Measurements from ENCODE around the gene HERC2. TPM values are rescaled to one million over a fixed set of nuclear protein-coding genes. Genes with fewer than 3 reads are reported as not detected.
"Not testable (repeated sequence)": the region's sequence is repeated elsewhere in the genome, so short reads cannot be mapped to it uniquely, and the experiment has no call there.

The HERC2 gene
- total and polyA plus RNA-seq, 2 donors (not counting 3 experiments of a cell fraction or from before 2014, with no cell fraction given) = 46.1 to 83.9 TPM

DNA sequence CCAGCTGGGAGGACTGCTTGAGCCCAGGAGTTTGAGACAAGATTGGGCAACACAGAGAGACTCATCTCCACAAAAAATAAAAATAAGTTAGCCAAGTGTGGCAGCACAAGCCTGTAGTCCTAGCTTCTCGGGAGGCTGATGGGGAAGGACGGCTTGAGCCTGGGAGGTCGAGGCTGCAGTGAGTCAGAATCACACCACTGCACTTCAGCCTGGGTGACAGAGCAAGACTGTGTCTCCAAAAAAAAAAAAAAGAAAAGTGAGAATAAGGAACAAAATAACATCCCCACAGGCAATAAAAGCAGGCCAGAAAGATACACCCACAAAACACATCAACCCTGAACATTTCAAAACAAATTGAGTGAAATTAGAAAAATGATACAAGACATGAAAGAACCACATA lies 174.2 kb downstream of the HERC2 start:
- CTCF ChIA-PET = interaction anchor here (0.9 kb wide), 1 partner anchor 22 kb away, joined by 4 read pairs; no protein-coding TSS in a partner anchor
- no TSS peak for BruUV-seq (replicated peaks)

DNA sequence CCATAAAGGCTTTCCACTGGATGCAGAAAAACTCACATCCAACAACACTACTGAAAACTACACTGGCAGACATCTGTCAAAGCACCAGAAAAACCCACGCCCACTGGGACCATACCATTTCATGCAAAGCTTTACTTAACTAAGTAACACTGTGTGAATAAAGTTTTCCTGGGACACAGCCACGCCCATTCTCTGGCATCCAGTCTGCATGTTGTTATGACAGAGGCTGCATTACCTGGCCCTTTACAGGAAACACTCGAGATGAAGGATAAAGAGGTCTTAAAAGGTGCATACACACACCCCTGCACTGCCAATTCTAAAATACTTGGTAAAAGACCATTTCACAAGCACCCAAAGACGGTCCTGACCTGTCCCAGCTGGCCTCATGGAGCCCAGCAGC lies 176.6 kb downstream of the HERC2 start:
- BruUV-seq (replicated peaks); H3K9me3 ChIP-seq (replicated peaks; ENCODE audit: control insufficient read depth, insufficient read depth, low read length); intact Hi-C loops (cut with micrococcal nuclease); H3K9ac ChIP-seq (replicated peaks; ENCODE audit: extremely low read depth, insufficient read depth, low read length); dilution Hi-C loops (cut with MboI; ENCODE audit: extremely low pct_ligation_motif_present, low sequenced_read_pairs); H3K4me1 ChIP-seq (ENCODE audit: control insufficient read depth, extremely low read depth, insufficient read depth, low read length); H3K27ac ChIP-seq (ENCODE audit: insufficient read depth, low read depth, low read length); H4K20me1 ChIP-seq (replicated peaks; ENCODE audit: control insufficient read depth, extremely low read depth, insufficient read depth, low read length); H3K4me3 ChIP-seq (replicated peaks in 1 of 3; ENCODE audit: insufficient read depth in 1 of 3, low read depth in 1 of 3, low read length in 3 of 3); H3K9me1 ChIP-seq (replicated peaks; ENCODE audit: control insufficient read depth, extremely low read depth, insufficient read depth, low read length); H3K4me2 ChIP-seq (ENCODE audit: insufficient read depth, low read length); H3K27me3 ChIP-seq (ENCODE audit: control insufficient read depth in 2 of 2, insufficient read depth in 2 of 2, low read length in 2 of 2); H2AFZ ChIP-seq (ENCODE audit: low read depth, low read length); DNase-seq (ENCODE audit: low read depth, low spot score); POLR2A ChIA-PET: not testable (repeated sequence)
- CTCF ChIA-PET = interaction anchor here (1.4 kb wide), 1 partner anchor 19 kb away, joined by 3 read pairs; no protein-coding TSS in a partner anchor
- peak; percentile 57 for FAIRE-seq
- H3K36me3 ChIP-seq (ENCODE audit: control insufficient read depth in 2 of 2, extremely low read depth in 1 of 2, insufficient read depth in 2 of 2, low read length in 2 of 2) = peaks cover 8 to 29% of the 10 kb centered on the region in 2 experiments
- H3K79me2 ChIP-seq (ENCODE audit: control insufficient read depth, insufficient read depth, low read length) = peaks cover 20% of the 10 kb centered on the region

More for the DNA sequence above, 174.2 kb downstream of the HERC2 start:
- Histone ChIP-seq H3K9me3 (replicated peaks; ENCODE audit: control insufficient read depth, insufficient read depth, low read length) (no peaks in the 10 kb centered on the region), H3K27me3 (ENCODE audit: control insufficient read depth in 2 of 2, insufficient read depth in 2 of 2, low read length in 2 of 2) (no peaks in the 10 kb centered on the region), H3K9ac (replicated peaks; ENCODE audit: extremely low read depth, insufficient read depth, low read length) (no peak overlapping the region), H3K4me3 (replicated peaks in 1 of 3; ENCODE audit: insufficient read depth in 1 of 3, low read depth in 1 of 3, low read length in 3 of 3) (no peak overlapping the region), H3K79me2 (ENCODE audit: control insufficient read depth, insufficient read depth, low read length) (peaks cover 24% of the 10 kb centered on the region), H3K27ac (ENCODE audit: insufficient read depth, low read depth, low read length) (no peak overlapping the region), H3K9me1 (replicated peaks; ENCODE audit: control insufficient read depth, extremely low read depth, insufficient read depth, low read length) (no peaks in the 10 kb centered on the region), H2AFZ (ENCODE audit: low read depth, low read length) (no peak overlapping the region), H3K4me2 (ENCODE audit: insufficient read depth, low read length) (no peak overlapping the region), H3K4me1 (ENCODE audit: control insufficient read depth, extremely low read depth, insufficient read depth, low read length) (no peaks in the 10 kb centered on the region), H3K36me3 (ENCODE audit: control insufficient read depth in 2 of 2, extremely low read depth in 1 of 2, insufficient read depth in 2 of 2, low read length in 2 of 2) (peaks cover 8 to 22% of the 10 kb centered on the region in 2 experiments), H4K20me1 (replicated peaks; ENCODE audit: control insufficient read depth, extremely low read depth, insufficient read depth, low read length) (no peaks in the 10 kb centered on the region)
- DNase-seq (ENCODE audit: low read depth, low spot score) (no peak), FAIRE-seq (no peak)
- TF ChIP-seq JUN (IDR thresholded peaks at IDR 0.05; ENCODE audit: borderline replicate concordance, insufficient read depth, insufficient read length, low read depth) = no peak
- TF ChIP-seq GATA2 (IDR thresholded peaks at IDR 0.05; ENCODE audit: insufficient read depth, insufficient read length, low read depth, low read length) = no peak
- TF ChIP-seq, protein P1, sequence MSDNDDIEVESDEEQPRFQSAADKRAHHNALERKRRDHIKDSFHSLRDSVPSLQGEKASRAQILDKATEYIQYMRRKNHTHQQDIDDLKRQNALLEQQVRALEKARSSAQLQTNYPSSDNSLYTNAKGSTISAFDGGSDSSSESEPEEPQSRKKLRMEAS (IDR thresholded peaks at IDR 0.05; ENCODE audit: insufficient read depth, insufficient read length) = no peak
- no peak for TF ChIP-seq MYC (IDR thresholded peaks at IDR 0.05; ENCODE audit: low read depth, low read length)
- TF ChIP-seq, protein P2, sequence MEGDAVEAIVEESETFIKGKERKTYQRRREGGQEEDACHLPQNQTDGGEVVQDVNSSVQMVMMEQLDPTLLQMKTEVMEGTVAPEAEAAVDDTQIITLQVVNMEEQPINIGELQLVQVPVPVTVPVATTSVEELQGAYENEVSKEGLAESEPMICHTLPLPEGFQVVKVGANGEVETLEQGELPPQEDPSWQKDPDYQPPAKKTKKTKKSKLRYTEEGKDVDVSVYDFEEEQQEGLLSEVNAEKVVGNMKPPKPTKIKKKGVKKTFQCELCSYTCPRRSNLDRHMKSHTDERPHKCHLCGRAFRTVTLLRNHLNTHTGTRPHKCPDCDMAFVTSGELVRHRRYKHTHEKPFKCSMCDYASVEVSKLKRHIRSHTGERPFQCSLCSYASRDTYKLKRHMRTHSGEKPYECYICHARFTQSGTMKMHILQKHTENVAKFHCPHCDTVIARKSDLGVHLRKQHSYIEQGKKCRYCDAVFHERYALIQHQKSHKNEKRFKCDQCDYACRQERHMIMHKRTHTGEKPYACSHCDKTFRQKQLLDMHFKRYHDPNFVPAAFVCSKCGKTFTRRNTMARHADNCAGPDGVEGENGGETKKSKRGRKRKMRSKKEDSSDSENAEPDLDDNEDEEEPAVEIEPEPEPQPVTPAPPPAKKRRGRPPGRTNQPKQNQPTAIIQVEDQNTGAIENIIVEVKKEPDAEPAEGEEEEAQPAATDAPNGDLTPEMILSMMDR (IDR thresholded peaks at IDR 0.05; ENCODE audit: extremely low read depth in 1 of 2, insufficient read depth in 1 of 2, low read depth in 1 of 2, low read length in 2 of 2) = no peak
- no peak for TF ChIP-seq POLR2AphosphoS5 (IDR thresholded peaks at IDR 0.05; ENCODE audit: insufficient read depth, low read depth, low read length)
- no peak for TF ChIP-seq EZH2 (IDR thresholded peaks at IDR 0.05; ENCODE audit: borderline replicate concordance, low read depth, low read length, severe bottlenecking)
- TF ChIP-seq POLR2A (IDR thresholded peaks at IDR 0.05; ENCODE audit: low read depth, low read length) = no peak
- TF ChIP-seq FOS (IDR thresholded peaks at IDR 0.05; ENCODE audit: borderline replicate concordance, insufficient read depth, low read length) = no peak
- dilution Hi-C loops (cut with MboI; ENCODE audit: extremely low pct_ligation_motif_present, low sequenced_read_pairs) = no loop called here
- POLR2A ChIA-PET = no interaction called here
- intact Hi-C loops (cut with micrococcal nuclease) = no loop called here
